GM19023 (cell line): ENCODE measurements around the gene MPPED2.

Experiments used
- ATAC-seq: cut with Tn5 transposase; IDR thresholded peaks from one replicate; pipeline ENCODE4 v1.9.1; 2021; ENCODE audit warnings: mild to moderate bottlenecking, moderate library complexity; ENCODE audit not compliant: unreplicated experiment

MPPED2 gene

DNA sequence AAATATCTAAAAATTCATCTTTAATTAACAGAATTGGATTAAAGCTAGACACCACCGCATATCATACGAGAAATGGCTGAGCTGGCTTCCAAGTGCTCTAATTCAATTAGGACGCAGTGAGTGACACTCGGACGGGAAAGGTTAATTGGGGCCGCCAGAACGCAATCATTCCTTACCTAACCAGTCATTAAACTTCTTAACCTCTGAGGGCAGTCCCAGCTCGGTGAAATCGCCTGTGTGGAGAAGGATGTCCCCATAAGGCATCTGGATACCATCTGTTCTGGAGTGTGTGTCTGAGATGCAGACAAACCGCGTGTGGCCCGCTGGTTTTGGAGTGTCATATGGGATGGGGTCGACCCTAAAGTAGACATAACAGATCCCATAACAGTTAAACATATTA, 50.3 kb downstream of the MPPED2 start:
- no peak for ATAC-seq

DNA sequence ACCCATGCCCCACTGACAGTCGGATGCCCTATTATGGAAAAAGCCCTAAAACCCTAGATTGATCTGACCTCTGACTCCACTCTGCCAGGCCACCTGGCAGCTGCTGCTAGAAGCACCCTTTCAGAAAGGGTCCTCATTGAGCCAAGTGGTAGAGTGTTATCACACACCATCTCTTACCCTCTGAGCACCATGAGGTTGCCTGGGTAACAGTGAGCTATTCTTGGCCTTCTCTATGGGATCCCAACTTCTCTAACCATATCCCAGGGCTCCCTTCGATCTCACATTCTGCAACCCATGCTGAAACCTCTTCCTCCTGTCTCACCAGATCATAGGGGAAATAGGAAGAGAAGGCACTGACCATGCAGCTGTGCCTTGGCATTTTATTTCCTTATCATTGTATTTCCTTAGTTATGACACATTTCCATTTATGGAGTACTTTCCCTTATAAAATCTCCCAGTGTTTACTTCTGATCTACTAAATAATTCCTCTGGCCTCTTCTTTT, 52.7 kb downstream of the MPPED2 start:
- no peak for ATAC-seq

DNA sequence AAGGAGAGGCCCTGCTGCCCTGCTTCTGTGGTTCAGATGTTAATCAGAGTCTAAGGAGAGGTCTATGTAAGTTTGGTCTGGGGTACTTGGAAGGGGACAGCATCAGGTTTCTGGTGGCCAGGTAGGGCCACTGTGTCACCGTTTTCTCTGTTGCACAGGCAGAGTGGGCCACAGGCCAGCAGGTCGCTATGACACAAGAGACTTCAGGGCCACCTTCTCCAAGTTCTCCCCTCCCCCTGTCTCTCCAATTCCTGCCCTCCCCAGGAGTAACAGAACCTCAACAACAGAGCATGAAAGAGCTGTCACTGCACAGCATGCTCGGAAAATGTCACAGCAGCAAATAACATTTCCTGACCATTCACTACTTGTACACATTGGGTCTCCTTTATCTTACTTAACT, 58.6 kb downstream of the MPPED2 start:
- ATAC-seq, result no peak

DNA sequence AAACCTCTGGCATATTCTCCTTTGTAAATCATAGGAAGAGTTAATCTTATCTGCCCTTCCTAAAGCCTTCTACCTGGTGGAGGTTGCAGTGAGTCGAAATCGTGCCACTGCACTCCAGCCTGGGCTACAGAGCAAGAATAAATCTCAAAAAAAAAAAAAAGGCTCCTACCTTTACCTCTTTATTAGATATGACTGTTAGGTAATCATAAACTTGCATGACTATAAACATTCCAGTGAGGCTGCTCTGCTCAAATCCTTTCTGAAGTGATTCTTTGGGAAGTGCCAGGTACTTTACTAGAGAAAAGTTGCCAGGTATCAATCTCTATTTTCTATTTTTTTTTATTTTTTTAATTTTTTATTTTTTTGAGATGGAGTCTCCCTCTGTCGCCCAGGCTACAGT, 59.6 kb downstream of the MPPED2 start:
- ATAC-seq, result no peak

DNA sequence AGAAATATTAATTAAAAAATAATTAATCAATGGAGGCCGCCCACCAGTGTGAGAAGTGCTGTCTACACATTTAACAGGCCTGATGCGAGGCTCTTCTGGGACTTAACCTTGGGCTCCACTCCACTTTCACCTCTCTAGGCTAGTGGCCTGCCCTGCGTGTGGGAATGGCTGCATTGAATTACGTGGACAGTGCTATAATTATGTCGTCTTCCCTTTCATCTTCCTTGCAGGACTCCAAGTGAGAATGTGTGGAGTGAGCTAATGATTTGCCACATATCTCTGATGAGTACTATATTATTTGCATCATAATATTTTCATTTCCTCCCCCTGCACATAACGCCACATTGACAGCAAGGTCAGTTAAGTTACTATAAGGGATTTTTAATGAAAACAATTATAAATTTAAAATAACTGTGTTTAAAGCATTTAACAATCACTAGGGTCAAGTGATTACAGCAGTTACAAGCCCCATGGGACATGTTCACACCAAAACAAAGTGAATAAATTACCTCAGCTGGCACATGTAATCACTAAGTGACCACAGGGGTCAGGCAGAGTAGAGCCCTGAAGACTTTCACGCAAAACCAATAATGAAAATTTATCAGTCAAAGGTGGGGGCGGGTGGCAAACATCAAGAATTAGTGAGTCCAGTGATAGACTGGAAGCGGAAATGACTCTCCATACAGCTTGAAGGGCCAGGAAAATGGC, 63.5 kb downstream of the MPPED2 start:
- no peak for ATAC-seq

DNA sequence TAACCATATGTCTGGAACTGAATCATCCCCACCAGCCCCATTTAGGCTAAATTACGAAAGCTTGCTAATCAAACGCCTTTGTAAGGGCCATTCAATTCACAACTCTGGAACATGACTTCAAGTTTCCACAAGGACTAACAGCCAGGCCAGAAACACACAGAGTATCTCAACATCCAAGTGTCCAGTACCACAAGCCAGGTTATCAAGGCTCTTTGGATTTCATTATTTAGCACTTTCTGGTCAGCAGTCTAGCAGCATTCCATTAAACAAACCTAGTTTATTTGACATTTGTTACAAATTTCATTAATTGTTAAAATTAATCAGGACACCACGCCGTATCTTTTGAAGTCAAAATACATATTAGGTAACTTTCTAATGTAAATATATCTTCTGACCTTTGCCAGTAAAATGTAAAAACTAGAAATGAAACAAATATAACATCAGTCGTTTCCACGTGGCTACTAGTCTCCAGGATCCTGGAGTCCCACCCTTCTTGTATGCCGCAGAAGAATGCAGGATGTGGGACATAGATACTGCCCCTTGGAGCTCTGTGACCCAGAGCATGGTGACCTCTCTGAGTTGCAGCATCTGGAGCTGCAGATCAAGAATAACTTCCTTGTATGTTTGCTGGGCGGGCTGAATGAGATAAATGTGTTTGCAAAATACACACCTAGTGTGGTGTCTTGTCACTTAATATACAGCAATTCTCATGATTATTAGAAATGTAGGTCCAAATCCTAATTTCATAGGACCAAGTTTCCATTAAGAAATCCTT, 64.7 kb downstream of the MPPED2 start:
- no peak for ATAC-seq

DNA sequence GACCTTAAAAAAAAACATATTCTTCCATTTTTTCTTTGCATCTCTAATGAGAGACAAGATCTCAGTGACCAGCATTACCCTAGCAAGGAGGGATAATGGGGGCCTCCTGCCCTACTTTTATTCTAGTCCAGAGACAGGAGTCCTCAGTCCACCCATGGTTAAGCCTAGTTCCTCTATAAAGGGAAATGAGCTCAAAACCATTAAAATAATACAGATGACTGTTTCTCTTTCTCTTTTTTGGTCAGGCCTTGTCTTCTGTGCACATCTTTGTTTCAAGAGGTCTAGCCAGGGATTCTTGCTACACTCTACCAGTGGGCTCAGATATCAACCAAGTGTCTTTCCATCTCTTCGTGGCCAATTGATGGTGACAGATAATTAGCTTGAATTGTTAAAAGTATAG, 73.1 kb downstream of the MPPED2 start:
- no peak for ATAC-seq

DNA sequence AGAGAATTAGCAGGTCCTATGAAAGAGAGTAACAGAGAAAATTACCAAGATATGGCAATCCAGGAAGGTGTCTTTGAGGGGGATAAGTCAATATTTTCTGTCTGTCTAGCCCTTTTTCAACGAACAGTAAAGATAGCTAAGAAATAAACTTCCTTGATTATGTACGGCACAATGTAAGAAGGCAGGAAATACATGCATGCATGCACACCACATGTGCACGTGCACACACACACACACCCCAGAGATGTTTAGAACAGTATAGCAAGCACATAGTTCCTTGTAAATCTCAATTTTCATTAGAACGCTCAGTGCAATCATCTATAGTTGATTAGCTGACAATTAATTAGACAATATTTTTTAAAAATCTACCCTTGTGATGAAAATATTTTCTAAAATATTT, 74.7 kb downstream of the MPPED2 start:
- no peak for ATAC-seq

DNA sequence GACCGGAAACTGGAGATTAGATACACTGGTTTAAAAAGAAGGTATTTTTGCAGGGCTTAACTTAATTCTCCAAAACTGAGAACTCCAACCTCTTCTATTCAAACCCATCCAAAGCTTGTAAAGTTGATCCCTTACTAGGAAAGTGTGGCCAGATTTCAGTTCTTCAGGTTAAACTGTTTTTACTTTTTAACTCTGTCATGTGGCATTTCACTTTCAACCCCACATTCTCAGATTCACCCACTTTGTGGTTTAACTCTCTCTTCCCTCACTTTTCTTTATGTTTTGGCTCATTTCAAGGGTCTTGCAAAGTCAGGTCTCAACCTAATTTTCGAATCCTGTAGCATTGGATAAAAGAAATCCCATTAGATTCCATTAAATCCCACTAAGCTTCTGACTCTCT, 75.4 kb downstream of the MPPED2 start:
- ATAC-seq, result no peak

DNA sequence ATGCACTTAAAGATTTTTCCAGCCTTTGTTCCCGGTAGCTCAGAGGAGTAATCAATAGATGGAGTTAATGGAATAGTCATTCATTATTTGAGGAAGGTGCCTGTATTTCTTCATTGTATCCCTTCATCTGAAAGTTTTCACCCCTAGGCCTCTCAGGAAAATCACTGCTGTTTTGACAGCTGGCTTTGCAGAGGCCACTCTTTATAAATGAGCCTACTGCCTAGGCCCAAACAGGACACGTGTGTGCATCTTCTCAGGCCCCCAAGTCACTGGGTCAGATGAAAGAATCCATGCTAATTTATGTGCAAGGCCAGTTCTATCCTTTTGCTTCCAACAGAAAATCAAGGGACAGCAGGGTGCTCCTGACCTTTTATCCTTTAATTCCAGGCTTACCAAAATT, 76.8 kb downstream of the MPPED2 start:
- no peak for ATAC-seq

DNA sequence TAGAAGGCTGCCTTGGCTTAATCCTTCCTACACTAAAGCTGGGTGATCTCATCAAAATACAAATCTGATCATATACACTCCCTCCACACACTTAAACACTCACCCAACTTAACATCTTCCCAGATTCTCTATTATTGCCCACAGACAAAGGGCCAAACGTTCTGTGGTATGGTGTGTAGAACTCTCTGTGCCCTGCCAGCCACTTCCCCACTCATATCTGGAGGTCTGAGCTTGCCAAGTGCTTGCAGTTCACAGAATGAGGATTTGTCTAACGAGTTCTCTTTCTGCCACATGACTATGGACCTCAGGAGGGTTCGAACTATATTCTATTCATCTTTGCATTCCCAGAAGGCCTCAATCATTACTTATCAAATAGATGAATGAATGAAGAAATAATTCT, 77.6 kb downstream of the MPPED2 start:
- no peak for ATAC-seq

DNA sequence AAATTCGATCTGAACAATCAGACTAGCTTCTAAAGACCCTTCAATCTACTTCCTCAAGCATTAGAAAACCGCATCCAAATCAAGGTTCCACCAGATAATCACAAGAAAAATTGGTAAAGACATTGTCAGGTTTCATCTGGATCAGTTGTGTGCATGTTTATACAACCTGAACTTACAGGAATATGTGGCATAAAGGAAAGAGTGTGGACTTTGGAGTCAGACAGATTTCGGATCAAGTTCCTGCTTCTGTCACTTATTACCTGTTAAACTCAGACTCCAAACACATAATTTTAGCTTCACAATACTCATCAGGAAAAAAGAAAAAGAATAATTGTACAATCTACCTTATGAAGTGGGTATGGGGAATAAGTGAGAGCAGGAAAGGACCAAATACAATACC, 80.5 kb downstream of the MPPED2 start:
- ATAC-seq, result no peak

DNA sequence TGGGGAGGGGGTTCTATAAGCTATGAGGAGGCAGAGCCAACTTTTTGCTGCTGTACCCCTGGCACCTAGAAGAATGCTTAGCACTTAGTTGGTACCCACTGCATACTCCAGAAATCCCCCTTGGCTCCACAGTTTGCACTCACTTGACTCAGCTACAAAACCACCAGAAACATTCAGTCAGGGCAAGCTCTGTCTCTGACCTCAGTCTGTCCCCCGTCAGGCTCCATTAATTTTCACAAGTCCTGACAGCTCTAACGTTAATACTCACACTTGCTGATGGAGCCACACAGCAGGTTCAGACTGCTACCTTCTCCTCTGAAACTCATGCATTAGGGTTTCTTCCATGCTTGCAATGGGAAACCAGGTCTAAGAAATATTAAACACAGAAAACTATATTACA, 81.7 kb downstream of the MPPED2 start:
- no peak for ATAC-seq

DNA sequence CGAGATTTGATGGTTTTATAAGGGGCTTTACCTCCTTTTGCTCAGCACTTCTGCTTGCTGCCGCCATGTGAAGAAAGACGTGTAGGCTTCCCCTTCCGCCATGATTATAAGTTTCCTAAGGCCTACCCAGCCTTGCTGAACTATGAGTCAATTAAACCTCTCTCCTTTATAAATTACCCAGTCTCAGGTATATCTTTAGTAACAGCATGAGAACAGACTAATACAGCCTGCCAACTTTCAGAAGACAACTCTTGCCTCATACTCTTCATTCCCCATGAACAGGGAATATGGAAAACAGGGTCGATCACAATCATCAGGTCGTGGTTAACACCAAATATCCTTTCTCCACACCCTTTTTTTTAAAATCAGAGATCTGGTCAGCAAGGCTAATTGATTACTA, 83.0 kb downstream of the MPPED2 start:
- no peak for ATAC-seq

DNA sequence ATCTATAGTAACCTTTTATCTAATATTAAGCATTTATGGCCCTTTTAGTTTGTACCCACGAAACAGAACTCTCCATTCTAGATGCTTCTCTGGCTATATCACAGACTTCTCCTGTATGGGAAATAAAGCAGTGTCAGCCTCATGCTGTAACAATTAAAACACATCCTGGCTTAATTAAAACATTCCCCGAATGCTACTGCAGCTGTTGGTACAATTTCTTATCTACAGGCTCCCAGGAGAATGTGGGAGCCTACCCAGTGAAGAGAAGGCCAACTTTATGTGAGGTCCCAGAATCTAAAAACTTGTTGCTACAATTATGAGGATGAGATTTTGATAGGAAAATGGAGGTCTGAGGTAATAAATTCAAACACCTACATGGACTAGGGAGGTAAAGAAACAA, 83.8 kb downstream of the MPPED2 start:
- no peak for ATAC-seq

DNA sequence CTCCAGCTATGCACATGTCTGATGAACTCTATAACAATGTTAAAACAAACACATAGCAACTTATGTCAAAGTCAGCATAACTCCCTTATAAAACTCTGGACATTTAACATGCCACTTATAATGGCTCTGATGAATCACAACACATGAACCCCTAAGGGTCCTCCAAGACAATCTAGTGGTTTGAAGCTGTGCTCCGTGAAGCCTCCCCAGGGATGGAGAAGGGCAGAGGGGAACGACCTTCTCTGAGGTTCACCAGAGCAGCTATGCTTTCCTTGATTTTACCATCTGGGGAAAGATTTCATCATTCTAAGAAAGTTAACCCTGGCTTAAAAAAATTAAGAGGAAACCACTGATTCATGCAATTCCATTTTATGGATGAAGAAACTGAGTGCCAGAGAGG, 84.4 kb downstream of the MPPED2 start:
- ATAC-seq, result no peak

DNA sequence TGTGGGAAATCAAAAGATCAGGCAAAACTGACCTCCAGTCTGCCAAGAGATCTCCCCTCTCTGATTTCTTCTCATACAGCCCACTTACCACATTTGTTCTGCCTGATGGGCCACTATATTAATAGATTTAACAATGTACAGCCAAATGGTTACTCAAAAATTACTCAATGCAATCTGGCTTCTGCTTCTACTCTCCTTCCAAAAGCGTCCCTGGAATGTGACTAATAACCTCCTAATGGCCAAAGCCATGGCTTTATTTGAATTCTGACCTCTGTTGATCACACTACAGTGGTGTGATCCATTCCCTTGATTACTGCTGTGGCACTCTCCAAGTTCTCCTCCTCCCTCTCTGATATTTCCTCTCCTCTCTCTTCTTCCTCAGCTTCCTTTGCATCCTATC, 86.2 kb downstream of the MPPED2 start:
- ATAC-seq, result no peak

DNA sequence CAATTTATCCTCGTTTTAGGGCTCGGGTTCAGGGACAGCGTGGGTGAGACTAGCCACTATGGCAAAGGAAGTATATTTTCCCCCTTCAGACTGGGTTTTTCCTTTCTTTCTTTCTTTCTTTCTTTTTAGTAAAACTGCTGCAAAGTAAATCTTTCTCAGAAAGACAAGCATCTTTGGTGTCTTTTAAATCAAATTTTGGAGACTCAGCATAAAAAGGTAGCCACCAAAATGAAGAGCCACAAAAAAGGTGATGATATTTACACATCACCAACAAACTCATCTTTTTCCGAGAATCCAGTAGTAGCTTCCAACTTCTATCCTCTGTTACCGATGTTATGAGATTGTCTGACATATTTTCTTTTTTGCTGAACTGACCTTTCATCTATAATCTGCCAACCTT, 88.6 kb downstream of the MPPED2 start:
- no peak for ATAC-seq

DNA sequence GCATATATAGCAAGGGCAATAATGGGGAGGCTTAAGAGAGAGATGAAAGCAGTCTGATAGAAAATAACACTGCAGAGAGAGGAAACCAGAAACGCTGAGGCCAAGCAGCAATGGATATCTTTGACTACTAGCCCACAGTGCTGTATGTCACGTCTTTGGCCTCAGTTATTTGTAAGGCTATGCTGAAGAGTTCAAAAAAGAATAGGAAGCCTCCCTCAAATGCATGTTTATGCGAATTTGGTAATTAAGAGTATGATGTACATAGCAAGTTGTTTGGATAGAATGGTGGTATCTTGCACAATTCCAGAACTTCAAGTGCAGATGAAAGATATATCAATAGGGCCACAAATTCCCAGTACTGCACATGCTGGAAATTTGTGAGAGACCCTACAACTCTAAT, 89.2 kb downstream of the MPPED2 start:
- ATAC-seq, result no peak

DNA sequence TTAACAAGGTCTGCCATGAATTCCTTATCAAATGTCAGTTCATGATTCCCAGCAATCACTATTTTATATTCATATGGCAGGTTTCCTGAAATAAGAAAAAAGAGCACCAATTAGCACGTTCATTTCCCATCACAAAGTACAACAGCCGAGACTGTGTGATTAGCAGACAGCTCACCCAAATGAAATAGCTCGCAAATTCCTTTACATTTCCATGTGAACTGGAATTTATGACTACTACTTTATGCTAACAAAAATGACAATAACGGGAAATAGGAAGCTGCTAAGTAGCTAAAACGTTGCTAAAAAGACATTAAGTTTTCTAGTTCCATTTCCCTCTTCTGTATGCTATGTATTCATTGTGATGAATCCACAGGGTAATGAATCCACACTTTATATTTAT, 90.7 kb downstream of the MPPED2 start:
- no peak for ATAC-seq

DNA sequence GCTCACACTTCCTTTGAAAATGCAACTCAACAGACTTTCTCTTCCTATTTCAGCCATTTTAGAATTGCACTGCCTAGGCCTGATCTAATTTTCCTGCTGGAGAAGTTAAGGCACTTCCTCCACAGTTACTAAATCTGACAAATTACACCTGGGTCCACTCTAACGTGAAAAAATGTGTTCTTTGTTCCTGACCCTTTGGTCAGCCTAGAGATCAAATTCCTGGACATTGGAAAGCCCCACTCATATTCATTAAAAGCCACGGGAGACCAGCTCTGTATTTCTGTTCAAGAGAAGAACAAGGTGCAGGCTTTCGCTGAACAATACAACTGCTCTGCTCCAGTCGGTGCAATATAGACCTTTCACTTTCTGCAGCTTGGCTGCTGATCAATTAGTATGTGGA, 96.6 kb downstream of the MPPED2 start:
- no peak for ATAC-seq

DNA sequence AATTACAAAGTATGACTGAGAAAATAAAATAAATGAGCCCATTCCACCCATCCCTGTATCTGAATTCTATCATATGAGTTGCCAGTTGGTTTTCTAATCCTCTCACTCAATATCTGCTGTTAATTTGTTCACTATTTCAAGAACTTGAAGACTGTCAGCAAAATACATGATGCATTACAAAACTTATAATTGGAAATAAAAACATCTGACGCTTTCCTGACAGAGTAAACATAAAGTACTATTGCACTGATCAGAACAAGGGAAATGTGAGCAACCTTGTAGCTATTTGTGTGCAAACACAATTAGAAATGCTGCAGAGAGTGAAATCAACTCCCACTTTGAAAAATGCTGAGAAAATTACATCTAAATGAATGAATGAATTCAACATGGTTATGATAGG, 97.1 kb downstream of the MPPED2 start:
- no peak for ATAC-seq
